ENCODE results near the gene ZNF638. TPM values are rescaled to one million over a fixed set of nuclear protein-coding genes. Genes with fewer than 3 reads are reported as not detected.
A peak's percentile ranks its signal among the peaks of the same experiment; 100 is the strongest.

ZNF638 gene
- total and polyA plus RNA-seq, 2 of the 8 experiments (the other 6 are each of a cell fraction or from before 2014, with no cell fraction given), result 45.3 to 143 TPM

DNA sequence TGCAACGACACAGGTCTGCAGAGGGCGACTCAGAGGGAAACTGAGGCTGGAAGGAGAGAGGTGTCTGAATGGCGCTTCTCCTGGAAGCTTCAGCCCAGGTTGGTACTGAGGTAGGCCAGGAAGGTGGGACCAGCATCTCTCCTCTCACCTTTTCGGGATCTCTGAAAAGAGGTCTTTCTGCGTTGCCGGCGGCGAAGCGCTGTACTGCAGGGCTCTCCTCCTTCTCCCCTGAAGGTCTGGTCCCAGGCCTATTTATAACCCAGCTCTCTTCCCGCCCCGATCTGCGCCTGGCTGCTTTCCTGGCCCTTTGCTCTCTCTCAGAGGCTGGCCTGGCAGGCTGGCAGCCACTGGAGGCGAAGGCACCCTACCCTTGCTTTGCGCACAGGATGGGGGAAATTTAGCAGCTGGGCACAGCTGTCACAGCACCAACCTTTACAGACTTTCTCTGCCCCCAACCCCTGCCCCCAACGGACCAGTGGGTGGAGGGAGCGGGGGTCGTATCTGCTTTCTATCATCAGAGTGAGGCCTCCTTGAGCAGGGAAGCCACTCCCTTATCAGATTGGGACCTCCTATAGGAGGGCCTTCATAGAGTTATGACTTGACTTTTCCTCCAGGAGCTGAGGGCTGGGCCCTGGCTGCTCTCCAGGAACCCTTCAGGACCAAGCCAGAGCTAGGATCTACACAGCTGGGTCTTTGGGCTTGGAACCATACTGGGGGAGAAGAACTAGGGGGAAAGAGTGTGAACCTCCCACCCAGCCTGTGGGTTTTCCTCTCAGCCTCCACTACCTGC lies 122.8 kb downstream of the ZNF638 start (continued):
- TF ChIP-seq, protein P1, sequence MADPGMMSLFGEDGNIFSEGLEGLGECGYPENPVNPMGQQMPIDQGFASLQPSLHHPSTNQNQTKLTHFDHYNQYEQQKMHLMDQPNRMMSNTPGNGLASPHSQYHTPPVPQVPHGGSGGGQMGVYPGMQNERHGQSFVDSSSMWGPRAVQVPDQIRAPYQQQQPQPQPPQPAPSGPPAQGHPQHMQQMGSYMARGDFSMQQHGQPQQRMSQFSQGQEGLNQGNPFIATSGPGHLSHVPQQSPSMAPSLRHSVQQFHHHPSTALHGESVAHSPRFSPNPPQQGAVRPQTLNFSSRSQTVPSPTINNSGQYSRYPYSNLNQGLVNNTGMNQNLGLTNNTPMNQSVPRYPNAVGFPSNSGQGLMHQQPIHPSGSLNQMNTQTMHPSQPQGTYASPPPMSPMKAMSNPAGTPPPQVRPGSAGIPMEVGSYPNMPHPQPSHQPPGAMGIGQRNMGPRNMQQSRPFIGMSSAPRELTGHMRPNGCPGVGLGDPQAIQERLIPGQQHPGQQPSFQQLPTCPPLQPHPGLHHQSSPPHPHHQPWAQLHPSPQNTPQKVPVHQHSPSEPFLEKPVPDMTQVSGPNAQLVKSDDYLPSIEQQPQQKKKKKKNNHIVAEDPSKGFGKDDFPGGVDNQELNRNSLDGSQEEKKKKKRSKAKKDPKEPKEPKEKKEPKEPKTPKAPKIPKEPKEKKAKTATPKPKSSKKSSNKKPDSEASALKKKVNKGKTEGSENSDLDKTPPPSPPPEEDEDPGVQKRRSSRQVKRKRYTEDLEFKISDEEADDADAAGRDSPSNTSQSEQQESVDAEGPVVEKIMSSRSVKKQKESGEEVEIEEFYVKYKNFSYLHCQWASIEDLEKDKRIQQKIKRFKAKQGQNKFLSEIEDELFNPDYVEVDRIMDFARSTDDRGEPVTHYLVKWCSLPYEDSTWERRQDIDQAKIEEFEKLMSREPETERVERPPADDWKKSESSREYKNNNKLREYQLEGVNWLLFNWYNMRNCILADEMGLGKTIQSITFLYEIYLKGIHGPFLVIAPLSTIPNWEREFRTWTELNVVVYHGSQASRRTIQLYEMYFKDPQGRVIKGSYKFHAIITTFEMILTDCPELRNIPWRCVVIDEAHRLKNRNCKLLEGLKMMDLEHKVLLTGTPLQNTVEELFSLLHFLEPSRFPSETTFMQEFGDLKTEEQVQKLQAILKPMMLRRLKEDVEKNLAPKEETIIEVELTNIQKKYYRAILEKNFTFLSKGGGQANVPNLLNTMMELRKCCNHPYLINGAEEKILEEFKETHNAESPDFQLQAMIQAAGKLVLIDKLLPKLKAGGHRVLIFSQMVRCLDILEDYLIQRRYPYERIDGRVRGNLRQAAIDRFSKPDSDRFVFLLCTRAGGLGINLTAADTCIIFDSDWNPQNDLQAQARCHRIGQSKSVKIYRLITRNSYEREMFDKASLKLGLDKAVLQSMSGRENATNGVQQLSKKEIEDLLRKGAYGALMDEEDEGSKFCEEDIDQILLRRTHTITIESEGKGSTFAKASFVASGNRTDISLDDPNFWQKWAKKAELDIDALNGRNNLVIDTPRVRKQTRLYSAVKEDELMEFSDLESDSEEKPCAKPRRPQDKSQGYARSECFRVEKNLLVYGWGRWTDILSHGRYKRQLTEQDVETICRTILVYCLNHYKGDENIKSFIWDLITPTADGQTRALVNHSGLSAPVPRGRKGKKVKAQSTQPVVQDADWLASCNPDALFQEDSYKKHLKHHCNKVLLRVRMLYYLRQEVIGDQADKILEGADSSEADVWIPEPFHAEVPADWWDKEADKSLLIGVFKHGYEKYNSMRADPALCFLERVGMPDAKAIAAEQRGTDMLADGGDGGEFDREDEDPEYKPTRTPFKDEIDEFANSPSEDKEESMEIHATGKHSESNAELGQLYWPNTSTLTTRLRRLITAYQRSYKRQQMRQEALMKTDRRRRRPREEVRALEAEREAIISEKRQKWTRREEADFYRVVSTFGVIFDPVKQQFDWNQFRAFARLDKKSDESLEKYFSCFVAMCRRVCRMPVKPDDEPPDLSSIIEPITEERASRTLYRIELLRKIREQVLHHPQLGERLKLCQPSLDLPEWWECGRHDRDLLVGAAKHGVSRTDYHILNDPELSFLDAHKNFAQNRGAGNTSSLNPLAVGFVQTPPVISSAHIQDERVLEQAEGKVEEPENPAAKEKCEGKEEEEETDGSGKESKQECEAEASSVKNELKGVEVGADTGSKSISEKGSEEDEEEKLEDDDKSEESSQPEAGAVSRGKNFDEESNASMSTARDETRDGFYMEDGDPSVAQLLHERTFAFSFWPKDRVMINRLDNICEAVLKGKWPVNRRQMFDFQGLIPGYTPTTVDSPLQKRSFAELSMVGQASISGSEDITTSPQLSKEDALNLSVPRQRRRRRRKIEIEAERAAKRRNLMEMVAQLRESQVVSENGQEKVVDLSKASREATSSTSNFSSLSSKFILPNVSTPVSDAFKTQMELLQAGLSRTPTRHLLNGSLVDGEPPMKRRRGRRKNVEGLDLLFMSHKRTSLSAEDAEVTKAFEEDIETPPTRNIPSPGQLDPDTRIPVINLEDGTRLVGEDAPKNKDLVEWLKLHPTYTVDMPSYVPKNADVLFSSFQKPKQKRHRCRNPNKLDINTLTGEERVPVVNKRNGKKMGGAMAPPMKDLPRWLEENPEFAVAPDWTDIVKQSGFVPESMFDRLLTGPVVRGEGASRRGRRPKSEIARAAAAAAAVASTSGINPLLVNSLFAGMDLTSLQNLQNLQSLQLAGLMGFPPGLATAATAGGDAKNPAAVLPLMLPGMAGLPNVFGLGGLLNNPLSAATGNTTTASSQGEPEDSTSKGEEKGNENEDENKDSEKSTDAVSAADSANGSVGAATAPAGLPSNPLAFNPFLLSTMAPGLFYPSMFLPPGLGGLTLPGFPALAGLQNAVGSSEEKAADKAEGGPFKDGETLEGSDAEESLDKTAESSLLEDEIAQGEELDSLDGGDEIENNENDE (IDR thresholded peaks at IDR 0.05; ENCODE audit: insufficient replicate concordance, low read length), result no peak
- TF ChIP-seq ZNF274 (IDR thresholded peaks at IDR 0.05; ENCODE audit: borderline replicate concordance, extremely low read depth, low read length) (no peak), SIN3A (conservative IDR thresholded peaks at IDR 0.05 in 1 of 2, IDR thresholded peaks at IDR 0.05 in 1 of 2; ENCODE audit: low read depth in 1 of 2, low read length in 2 of 2) (no peak), CEBPB (IDR thresholded peaks at IDR 0.05; ENCODE audit: low read depth, low read length) (no peak), TAF7 (optimal IDR thresholded peaks at IDR 0.05; ENCODE audit: borderline replicate concordance, low read depth, low read length) (no peak), RXRA (IDR thresholded peaks at IDR 0.05; ENCODE audit: insufficient read depth, low read depth, low read length) (no peak)
- TF ChIP-seq, protein P2, sequence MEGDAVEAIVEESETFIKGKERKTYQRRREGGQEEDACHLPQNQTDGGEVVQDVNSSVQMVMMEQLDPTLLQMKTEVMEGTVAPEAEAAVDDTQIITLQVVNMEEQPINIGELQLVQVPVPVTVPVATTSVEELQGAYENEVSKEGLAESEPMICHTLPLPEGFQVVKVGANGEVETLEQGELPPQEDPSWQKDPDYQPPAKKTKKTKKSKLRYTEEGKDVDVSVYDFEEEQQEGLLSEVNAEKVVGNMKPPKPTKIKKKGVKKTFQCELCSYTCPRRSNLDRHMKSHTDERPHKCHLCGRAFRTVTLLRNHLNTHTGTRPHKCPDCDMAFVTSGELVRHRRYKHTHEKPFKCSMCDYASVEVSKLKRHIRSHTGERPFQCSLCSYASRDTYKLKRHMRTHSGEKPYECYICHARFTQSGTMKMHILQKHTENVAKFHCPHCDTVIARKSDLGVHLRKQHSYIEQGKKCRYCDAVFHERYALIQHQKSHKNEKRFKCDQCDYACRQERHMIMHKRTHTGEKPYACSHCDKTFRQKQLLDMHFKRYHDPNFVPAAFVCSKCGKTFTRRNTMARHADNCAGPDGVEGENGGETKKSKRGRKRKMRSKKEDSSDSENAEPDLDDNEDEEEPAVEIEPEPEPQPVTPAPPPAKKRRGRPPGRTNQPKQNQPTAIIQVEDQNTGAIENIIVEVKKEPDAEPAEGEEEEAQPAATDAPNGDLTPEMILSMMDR (IDR thresholded peaks at IDR 0.05; ENCODE audit: control extremely low read depth in 1 of 3, insufficient read depth in 1 of 3, low read depth in 1 of 3, low read length in 3 of 3), result peak in 1 of 3 experiments; percentile 17; a peak in 1 of 4 replicates

Measured in H1 (cell line).